HG02571 (cell line): Measurements from ENCODE around the gene PLCZ1.
"Not testable (repeated sequence)": the region's sequence is repeated elsewhere in the genome, so short reads cannot be mapped to it uniquely, and the experiment has no call there.

Experiments
- ATAC-seq: cut with Tn5 transposase; IDR thresholded peaks from one replicate; pipeline ENCODE4 v1.9.1; 2021; ENCODE audit warnings: mild to moderate bottlenecking, moderate library complexity; ENCODE audit not compliant: unreplicated experiment

The PLCZ1 gene

DNA sequence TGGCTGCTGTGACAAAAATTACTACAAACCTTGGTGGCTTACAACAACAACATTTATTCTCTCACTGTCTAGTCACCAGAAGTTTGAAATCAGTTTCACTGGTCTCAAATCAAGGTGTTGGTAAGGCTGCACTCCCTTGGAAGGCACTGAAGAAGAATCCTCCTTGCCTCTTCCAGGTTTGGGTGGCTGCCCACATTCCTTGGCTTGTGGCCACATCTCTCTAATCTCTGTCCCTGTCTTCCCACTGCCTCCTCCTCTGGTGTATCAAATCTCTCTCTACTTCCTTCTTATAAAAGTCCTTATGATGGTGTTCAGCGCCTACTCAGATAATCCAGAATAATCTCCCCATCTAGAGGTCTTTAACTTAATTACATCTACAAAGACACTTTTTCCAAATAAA is 31.0 kb downstream of the PLCZ1 start:
- no peak for ATAC-seq

DNA sequence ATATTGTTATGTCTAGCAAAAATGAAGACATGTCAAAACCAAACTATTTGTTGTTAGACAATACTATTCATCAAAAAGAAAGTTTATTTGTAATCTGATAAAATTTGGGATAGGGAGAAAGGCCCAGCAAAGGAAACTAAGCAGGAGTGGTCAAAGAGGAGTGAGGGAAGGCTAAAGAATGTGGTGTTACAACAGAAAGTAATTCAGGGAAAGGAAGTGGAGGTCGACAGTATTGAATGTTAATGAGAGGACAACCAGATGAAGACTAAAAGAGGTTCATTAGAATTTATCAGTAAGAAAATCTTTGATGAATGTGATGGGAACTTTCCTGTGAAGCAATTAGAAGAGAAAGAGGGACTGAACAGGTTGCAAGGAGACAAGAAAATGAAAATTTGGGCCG is 33.9 kb downstream of the PLCZ1 start:
- no peak for ATAC-seq

DNA sequence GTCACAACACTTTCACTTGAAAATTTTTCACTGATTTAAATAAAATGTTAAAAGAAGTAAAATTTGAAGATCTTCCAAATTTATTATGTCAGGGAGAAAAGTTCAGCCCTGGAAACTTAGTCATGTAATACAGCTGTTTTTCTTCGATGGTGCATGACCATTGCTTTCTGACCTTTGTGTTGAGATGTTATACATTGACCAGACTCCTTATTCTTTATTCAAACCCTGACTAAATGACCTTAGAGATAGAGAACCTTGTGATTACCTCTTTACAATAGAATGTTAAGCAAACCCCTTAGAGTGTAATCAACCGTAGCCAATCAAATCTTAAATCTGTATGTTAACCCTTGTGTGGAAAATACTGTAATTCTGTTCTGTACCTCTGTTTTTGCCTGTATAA is 34.5 kb downstream of the PLCZ1 start:
- no peak for ATAC-seq

DNA sequence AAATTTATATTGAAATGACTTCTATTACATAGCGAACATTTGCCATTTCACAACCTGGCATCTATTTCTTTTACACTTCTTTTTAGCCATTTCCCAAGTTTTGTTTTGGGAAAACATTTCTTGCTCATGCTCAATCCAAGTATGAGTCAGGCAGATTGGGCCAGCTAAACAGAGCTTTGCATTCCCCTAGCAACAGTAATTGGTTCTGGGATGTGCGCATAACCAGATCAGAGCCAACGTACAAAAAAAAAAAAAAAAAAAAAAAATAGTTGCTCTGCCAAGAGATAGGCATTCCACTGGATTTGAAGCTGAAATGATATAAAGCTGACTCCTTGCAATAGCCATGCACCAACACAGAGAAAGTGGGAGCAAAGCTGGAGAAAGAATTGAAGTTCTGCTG is 37.5 kb downstream of the PLCZ1 start:
- no peak for ATAC-seq

DNA sequence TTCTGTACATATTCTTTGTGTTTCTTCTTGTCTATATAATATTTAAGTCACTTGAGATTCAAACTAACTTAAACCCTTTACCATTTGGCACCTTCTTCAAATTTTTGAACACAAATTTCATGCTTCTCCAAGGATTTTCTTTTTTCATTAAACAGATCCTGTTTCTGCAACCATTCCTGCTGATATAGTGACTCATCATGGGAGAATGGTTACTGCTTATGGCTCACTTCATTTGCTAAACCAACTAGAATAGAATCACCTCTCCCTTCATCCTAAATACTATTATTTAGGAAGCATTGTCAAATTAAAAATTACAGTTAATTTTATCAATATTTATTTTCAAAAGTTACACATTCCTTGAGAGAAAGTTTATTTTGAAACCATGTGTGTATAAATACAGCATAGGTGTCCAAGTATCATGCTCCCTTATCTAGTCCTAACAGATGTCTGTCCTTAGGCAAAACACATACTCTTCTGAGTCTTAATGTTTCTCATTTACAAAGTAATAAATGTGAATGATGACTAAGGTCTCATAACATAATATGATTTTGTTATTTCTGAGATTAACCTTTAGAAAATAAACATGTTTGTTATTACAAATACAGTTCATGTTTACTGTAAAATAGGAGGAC is 40.7 kb downstream of the PLCZ1 start:
- ATAC-seq, result no peak

DNA sequence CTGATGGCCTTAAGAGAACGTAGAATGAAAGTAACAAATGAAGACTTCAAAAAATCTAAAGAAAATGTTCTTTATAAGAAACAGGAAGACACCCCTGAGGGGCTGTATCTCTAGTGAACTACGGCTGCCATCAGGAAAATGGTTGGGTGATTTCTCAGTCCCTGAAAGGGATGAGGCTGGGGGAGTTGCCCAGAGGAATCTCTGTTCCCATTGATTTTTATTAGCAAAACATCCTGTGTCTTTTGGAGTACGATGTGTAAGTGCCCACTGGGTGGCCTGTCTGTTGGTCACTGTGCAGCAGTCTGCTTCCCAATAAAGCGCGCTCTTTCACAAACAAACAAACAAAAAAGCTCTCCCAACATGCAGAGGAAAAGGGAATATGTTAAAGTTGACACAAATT is 43.8 kb downstream of the PLCZ1 start:
- ATAC-seq, result not testable (repeated sequence)

DNA sequence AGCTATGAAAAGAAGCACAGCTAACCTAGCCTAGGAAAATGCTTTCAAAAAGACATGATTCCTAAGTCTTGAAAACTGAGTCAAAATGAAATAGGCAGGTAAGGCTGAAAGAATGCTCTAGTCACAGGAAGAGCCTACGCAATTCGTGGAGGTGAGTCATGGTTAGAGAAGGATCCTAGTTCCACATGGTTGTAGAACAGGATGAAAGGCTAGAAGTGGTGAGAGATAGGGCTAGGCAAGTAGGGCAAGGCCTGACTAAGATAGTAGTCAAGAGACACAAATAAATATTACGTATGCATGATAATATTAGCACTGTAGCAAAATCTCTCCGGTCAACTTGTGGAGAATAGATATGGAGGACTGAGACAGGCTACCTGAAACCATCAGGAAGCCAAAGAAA is 47.2 kb downstream of the PLCZ1 start:
- ATAC-seq, result no peak

DNA sequence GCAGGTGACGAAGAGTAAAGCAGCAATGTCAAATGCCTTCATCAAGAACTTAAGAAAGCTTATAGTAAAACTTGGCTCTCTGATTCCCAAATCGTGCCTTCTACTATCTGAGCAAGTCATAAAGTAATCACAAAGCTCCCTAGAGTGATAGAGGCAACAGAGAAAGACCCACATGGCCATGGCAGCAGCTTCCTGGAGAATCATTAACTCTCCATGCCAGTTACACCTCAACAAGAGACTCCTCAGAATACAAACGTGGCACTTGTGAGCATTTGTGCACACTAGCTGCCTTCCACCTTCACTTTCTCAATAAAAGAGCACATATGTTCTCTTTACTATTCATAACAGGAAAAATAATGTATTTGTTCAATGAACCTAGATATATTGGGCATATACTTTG is 48.0 kb downstream of the PLCZ1 start:
- ATAC-seq, result no peak

DNA sequence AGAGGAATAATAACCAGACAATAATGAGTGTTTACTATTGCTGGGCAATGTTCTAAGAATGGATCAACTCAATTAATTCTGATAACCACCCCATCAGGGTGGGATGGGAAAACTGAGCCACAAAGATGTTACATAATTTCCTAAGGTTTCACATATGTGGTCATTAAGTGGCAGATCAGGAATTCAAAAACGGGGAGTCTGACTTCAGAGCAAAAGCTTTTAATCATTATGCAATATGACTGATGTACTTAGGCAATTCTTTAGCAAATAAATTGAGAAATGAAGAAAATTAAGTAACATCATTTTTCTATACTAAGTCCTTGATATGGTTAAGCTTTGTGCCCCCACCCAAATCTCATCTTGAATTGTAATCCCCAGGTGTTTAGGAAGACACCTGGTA is 53.4 kb downstream of the PLCZ1 start:
- ATAC-seq, result no peak

DNA sequence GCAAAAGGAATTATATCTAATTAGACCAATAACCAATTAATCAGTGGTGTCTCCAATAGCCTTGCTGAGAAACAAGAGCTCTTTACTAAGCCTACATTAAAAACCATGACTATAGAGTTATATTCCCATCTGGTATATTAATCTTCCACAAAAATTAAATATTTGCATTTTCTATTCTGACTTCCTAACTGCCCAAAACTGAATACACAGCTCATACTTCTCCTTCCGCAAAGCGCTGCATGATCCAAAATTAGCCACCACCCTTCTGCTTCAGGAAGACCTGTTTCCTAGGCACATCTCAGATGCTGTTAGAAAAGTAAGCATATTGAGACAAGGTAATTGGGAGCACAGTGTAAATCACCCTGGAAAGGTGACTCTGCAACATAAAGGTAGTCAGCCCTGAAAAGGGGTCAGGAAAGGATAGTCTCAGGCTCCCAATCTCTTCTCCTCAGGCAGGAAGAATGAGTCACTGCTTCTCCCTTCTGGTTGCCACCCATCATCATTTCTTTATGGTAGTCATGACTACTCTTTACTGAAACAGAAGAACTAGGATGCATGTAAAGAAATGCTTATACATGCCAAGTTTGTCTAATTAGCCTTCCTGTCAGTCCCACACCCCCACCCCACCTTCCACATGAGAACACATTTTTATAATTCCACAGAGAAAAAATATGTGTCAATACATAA is 54.3 kb downstream of the PLCZ1 start:
- ATAC-seq, result no peak

DNA sequence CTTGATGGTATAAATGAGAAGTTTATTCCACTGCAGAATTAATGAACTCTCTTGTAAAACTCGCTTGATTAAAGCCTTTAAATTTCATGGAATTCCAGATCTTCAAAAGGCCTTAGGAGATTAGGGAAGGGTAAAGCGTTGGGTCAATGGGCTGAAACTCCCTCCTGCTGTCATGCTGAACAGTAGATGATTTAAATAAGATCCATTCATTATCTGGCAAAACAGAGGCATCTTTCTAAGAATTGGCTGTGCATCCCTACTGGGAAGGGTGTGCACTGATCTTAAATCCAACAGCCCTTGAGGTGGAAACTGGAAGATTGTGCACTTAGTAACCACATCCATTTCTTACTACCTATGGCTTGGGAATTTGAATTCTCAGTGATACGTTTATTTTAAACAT is 56.0 kb downstream of the PLCZ1 start:
- ATAC-seq, result no peak

DNA sequence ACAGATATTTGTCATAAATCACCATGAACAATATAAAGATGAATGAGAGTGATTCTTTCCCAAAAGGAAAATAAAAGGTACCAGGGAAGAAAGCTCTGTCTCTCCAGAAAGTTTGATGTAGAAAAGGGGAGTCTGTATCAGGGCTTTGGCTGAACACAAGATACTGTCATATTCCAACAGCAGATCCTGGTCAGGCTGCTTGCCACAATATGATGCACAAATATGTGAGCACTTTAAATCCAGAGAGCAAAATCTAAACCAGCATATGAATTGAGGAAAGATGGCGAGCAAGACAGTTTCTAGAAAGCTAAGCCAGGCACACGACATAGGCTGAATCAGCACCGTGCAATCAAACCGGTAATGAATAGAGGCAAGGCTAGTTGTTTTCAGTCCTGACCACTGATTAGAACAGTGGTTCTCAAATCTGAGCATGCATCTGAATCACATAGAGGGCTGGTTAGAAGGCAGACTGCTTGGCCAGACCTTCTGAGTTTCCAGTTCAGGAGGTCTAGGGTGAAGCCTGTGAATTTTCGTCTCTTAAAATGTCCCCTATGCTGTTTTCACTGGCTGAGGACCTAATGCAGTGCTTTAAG is 60.7 kb downstream of the PLCZ1 start:
- no peak for ATAC-seq

DNA sequence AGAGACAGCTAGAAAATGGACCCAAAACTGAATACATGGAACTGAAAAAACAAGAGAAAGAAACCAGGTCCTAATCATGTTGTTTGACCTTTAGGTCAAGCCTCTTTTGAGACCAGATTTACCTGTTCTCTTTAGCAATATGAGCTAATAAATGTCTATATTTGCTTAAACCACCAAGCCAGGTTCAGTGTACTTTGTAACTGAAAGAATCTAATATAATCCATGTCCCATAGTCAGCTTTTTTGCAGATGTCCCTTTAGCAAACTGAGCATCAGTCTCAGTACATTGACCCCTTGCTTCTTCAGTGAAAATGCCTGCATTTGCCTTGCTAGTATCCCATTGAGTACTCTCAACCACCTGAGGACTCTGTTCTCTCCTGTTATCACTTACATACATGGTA is 61.7 kb downstream of the PLCZ1 start:
- ATAC-seq, result no peak

DNA sequence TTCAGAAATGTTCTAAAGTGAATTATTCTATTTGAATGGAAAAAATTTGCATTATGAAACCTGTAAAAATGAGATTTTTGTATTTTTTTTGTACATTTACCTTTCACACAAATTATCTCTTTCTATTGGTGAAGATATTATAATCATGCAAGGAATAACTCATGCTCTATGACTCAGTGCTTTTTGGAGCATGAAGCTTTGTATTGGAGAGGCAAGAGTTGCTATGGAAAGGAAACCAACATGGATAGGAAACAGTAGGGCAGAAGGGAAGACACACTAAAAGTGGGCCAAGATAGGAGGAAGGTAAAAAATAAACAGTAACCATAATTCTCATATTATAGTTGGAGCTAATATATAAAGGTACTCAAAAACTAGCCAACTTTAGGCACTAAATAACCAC is 79.0 kb downstream of the PLCZ1 start:
- no peak for ATAC-seq

DNA sequence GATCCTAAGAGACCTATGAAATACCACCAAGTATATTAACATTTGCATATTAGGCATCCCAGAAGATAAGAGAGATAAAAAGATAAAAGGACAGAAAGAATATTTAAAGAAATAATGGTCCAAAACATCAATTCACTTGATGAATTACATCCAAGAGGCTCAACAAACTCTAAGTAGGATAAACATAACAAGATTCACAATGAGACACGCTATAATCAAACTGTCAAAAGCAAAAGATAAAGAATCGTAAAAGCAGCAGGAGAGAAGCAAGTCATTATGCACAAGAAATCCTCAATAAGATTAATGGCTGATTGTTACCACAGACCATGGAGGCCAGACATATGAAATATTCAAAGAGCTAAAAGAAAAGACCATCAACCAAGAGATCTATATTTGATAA is 79.6 kb downstream of the PLCZ1 start:
- ATAC-seq, result no peak

DNA sequence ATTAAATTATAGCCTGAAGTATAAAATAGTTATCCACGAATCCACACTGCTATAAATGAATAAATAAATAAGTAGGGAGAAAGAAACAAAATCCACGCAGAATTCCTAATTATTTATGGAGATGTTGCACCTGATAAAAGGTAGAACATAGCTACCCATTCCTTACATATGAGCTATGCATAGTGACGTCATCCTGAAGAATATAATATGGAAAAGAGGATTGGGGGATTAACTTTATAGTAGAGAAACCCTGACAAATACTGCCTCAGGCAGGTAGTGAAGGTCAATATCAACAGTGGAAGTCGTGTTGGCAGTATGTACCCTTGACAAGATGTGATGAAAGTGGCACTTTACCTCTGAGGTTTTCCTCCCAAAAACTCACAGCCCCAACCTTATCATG is 82.5 kb downstream of the PLCZ1 start:
- ATAC-seq, result no peak

DNA sequence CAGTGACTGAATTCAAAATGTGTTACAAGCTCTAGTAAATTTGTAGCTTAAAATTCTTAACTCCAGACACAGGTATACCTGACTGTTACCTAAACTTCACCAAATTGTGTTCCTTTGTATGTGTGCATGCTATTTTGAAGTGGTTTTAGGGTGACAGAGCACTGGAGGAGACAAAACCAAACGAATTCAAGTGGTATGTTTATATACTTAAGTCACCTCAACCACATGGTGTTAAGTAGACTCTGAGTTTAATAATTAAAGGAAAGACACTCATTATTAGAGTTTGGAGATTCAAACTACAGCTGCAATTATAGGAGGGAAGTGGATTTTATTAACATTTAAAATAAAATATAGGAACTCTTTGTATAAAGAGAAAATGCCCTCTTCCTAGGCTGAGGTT is 84.3 kb downstream of the PLCZ1 start:
- no peak for ATAC-seq

DNA sequence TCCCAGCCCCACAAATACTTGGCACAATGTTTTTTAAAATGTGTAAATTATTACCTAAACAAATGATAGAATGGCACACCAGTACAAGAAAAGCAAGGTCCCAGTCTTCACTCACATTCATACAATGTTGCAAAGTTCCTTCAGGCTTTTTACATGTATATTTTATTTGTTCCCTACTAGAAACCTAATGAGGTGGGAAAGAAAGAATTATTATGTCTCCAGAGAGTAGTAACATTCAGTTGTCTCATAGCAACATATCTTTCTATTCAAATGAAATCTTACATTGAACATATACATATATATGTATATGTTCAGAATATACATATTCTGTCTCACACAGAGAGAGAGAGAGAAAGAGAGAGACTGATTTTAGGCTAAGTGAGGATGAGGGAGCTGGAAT is 85.2 kb downstream of the PLCZ1 start:
- ATAC-seq, result no peak

DNA sequence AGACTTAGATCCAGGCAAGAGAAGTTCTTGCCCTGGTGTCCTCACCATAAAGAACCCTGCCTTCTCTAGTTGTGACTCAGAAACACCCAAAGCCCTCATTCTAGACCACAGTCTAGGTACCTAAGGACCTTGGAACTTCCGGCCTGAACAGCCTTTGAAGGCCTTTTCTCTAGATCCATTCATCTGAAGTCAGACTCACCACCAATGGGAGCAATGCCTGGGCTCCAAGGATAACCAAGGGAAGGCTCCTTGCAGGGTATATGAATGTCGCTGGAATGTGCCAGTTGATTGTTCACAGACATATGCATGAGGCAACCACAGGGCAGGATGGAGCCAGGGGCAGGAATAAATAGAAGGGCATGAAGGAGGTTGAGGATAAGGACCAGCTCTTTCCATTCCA is 86.3 kb downstream of the PLCZ1 start:
- ATAC-seq, result no peak

DNA sequence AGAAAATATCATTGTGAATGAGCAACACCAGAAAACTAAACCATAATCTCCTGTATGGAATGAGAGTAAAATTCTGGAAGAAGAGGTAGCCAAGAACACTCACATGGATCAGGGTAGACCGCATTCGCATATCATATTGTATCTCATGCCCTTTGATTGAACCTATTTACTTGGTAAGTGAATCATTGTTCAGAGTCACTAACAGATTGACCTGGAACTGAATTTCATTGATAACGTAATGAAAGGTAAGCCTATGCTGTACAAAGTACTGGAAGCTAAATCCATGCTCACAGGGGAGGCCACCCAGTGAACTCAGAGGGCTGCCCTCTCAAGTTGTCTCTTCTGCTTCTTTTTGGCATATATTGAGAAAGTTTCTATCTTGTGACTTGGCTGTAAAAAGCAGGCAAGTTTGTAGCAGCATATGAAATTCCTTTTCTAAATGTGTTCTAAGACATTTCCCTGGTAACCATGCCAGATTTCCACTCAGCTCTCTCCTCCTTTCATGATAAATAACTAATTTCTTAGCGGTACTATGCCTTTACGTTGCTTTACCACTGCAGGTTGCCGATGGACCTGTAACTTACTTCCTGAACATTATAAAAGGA is 91.4 kb downstream of the PLCZ1 start:
- ATAC-seq, result no peak

DNA sequence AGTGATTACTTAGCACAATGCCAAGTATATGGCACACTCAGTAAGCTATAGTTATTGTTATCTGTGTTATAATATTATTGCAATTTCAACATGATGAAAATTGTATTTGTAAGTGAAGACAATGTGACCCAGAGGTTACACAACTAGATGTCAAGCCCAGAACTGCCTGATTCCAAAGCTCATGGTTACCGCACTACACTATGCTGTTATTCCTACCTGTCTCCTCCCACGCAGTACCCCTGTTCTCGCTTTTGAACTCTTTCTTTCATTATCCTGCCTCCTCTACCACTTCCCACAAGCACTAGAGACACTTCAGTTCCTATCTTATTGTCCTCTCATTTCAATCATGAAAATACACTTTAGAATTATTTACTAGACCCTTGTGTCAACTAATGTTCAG is 93.2 kb downstream of the PLCZ1 start:
- no peak for ATAC-seq

DNA sequence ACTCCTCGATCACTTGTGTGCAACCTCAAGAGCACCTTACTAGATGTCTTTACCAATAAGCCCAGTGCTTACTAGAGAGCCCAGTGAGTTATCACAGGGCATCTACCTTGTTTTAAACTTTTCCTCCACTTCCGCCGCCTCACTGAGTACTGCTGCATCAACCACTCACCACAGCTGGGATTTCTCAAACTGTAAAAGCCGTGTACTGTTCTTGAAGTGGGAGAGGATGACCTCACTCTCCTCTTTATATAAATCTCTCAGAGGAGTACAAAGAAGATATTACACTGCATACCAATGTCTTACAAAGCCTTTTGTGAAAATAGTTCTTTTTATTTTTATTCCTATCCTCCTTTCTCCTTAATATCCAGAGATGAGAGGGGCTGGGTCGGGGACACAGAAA is 94.1 kb downstream of the PLCZ1 start:
- ATAC-seq, result no peak
